Measurements from ENCODE around the gene FOXL2.
"Not testable (repeated sequence)": the region's sequence is repeated elsewhere in the genome, so short reads cannot be mapped to it uniquely, and the experiment has no call there.

- TF ChIP-seq, protein P1, sequence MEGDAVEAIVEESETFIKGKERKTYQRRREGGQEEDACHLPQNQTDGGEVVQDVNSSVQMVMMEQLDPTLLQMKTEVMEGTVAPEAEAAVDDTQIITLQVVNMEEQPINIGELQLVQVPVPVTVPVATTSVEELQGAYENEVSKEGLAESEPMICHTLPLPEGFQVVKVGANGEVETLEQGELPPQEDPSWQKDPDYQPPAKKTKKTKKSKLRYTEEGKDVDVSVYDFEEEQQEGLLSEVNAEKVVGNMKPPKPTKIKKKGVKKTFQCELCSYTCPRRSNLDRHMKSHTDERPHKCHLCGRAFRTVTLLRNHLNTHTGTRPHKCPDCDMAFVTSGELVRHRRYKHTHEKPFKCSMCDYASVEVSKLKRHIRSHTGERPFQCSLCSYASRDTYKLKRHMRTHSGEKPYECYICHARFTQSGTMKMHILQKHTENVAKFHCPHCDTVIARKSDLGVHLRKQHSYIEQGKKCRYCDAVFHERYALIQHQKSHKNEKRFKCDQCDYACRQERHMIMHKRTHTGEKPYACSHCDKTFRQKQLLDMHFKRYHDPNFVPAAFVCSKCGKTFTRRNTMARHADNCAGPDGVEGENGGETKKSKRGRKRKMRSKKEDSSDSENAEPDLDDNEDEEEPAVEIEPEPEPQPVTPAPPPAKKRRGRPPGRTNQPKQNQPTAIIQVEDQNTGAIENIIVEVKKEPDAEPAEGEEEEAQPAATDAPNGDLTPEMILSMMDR (IDR thresholded peaks at IDR 0.05) = not testable (repeated sequence)
- not testable (repeated sequence) for TF ChIP-seq POLR2A, EP300 (IDR thresholded peaks at IDR 0.05)
Measured at GRCh38 chr3:138922400-138922799, 24.5 kb downstream of the FOXL2 start.
